Activated CD4-positive, alpha-beta T cell treated with anti-CD3 and anti-CD28 coated beads, Interleukin-2, Interleukin-4, amounts not matched to agents 100 ng/mL and 50 ng/mL, durations not matched to agents 16 hours and 8 hours (primary cell): ENCODE data around the gene HECTD2.
"Not testable (repeated sequence)": the region's sequence is repeated elsewhere in the genome, so short reads cannot be mapped to it uniquely, and the experiment has no call there.

Experiments
- DNase-seq: peaks from one replicate; pipeline ENCODE4 v3.0.0-alpha.2; 2020; ENCODE audit warnings: low spot score

HECTD2 gene, protein sequence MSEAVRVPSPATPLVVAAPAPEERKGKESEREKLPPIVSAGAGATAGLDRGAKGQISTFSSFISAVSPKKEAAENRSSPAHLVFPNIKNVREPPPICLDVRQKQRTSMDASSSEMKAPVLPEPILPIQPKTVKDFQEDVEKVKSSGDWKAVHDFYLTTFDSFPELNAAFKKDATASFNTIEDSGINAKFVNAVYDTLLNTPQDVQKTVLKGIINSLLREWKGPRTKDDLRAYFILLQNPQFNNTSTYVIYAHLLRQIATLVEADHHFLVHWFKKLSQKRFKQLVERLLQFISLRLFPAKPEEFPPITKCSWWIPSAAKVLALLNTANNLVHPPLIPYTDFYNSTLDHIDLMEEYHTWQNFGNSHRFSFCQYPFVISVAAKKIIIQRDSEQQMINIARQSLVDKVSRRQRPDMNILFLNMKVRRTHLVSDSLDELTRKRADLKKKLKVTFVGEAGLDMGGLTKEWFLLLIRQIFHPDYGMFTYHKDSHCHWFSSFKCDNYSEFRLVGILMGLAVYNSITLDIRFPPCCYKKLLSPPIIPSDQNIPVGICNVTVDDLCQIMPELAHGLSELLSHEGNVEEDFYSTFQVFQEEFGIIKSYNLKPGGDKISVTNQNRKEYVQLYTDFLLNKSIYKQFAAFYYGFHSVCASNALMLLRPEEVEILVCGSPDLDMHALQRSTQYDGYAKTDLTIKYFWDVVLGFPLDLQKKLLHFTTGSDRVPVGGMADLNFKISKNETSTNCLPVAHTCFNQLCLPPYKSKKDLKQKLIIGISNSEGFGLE

DNA sequence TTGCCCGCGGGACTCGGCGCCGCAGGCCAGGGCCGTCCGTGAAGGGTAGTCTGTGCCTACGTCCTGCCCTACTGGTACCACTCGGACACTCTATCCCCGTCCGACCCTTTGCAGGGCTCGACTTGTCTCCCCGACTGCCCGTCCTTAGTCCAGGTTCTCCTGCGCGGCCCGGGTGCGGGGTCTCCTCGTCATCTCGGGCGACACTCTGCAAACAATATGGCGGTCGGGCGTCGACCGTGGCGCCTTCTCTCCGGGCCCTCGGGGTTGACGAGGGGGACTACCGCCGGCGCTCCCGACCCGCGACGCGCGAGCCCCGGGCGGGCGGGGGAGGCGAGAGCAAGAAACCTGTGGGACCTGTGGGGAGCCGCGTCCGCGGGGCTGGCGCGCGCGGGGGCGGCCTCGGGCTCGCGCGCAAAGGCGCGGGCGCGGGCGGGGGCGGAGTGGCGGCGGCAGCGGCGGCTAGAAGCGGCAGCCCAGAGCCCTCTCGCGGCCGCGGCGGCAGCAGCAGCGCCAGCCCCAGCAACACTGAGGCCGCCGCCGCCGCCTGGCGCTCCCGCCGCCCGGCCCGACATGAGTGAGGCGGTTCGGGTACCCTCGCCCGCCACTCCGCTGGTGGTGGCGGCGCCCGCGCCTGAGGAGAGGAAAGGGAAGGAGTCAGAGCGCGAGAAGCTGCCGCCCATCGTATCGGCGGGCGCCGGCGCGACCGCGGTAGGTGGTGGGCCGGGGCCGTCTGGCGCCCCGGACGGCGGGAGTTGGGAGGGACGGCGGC is at the start of gene HECTD2:
Gene HECTD2 (plus strand): TSS at position 476 of the 769 bp plus-strand sequence. CDS start 95 bp downstream, at position 571.
- DNase-seq, result peak; percentile 72

- DNase-seq, result no peak
These were observed 49.7 kb upstream of the HECTD2 start for GRCh38 chr10:91360461-91360860.

DNA sequence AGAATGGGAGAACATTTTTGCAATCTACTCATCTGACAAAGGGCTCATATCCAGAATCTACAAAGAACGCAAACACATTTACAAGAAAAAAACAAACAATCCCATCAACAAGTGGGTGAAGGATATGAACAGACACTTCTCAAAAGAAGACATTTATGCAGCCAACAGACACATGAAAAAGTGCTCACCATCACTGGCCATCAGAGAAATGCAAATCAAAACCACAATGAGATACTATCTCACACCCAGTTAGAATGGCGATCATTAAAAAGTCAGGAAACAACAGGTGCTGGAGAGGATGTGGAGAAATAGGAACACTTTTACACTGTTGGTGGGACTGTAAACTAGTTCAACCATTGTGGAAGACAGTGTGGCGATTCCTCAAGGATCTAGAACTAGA is 44.6 kb upstream of the HECTD2 start:
- not testable (repeated sequence) for DNase-seq

DNA sequence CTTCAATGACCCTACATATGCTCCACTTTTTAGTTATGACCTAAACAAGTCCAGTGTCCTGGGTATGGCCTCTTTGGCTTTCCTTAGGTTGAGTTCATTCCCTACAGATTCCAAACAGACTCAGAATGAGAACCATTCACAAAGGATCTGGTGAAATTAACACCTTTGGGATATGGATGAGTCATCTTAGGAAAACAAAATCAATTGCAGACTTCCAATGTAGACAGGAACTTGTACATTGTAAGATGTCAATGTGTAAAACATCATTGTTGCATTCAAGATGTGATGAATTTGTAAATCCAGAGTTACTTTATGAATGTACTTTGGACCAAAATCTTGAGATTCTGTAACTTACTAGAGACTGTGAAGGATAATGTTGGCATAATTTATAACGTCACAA is 43.4 kb upstream of the HECTD2 start:
- no peak for DNase-seq

DNA sequence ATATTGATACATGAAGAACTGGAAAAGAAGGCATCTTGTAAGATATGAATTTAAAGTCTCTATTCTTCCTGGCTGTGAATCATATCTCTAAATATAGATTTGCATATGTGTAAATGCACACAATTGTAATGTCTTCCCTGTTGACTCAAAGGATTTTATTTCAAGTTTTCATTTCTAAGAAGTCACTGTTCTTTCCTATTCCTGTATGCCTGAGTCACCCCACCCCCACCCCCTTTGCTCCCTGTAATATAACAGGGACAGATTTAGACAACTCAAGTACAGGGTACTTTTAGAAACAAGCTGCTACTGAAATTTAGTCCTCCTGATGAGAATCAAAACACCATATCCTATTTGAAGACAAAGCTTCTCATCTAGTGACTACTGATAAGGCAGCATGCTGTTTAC is 43.0 kb upstream of the HECTD2 start:
- DNase-seq, result no peak

DNA sequence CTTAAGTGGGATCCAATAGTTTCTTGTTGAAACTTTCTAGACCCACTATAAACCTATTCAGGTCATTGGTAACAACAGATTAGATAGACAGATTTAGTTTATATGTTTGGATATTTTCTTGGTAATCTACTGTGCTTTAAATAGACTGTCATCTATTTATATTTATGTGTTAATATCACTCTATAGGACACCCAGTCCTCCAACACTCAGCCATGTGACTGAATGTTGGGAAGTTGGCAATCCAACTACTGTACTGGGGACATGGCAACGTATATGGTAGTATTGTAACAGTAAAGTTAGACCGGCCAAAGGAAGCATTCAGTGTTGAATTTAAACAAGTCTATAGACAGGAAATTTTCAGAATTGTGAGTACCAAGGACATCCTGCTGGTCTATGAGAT is 42.6 kb upstream of the HECTD2 start:
- DNase-seq, result no peak

DNA sequence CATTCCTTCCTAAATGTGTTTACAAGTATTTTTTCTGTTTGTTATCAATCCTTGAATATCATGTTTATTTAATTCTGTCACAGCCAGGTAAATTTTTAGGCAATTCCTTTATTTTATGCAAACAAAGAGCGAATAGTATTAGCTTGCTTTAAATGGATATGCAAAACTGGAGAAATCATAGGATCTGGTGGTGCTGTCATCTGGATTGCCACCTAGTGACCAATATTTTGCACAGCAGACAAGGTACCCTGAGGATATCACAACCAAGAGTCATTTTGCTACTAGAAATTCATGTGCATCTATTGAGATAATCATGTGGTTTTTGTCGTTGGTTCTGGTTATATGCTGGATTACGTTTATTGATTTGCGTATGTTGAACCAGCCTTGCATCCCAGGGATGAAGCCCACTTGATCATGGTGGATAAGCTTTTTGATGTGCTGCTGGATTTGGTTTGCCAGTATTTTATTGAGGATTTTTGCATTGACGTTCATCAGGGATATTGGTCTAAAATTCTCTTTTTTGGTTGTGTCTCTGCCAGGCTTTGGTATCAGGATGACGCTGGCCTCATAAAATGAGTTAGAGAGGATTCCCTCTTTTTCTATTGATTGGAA is 40.1 kb upstream of the HECTD2 start:
- peak; percentile 11 for DNase-seq

DNA sequence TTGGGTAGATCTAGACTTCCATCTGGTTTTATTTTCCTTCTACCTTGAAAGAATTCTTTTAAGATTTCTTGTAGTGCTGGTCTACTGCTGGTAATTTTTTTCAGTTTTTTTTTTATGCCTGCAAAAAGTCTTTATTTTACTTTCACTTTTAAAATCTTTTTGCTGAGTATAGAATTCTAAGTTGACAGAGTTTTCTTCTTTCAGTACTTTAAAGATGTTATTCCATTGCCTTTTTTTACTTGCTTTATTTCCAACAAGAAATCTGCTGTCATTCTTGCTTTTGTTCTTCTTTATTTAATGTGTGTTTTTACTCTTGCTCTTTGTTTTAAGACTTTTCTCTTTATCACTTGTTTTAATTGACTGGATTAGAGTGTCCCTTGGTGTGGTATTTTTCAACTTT is 36.1 kb upstream of the HECTD2 start:
- DNase-seq, result no peak

- no peak for DNase-seq
These were observed 32.1 kb upstream of the HECTD2 start for GRCh38 chr10:91378061-91378460.

- DNase-seq, result no peak
These were observed 29.3 kb upstream of the HECTD2 start for GRCh38 chr10:91380873-91381256.

DNA sequence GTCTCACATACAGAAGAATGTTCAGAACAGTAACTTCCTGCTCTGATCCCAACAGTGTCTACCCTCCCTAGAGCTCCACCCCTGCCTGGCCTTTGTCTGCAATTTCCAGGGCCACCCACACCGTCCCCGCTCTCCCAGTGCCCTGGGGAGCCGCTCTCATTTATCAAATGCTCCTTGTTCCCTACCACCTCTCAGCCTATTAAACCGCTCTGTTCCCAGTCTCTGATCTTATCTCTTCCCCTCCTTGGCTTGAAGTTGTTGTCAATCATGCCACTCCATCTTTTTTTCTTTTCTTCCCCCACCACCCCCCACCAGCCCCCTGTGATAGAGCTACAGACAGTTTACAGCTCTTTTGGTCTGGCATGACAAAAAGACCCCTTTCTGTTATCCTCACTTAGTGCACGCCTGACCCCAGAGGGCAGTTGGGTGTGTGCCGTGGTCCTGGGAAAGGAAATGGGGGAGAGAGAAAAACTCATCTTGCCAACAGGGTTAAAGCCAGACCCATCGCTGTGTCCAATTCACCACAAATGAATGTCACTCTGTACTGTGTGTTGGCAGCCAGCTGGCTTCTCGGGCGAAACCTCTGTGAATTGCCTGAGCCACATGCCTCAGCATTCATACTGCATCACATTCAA is 28.8 kb upstream of the HECTD2 start:
- no peak for DNase-seq

GRCh38 chr10:91385306-91386085 is 24.6 kb upstream of the HECTD2 start:
- no peak for DNase-seq

GRCh38 chr10:91389636-91390512 is 20.3 kb upstream of the HECTD2 start:
- peak; percentile 75 for DNase-seq

GRCh38 chr10:91390513-91390825 is 19.7 kb upstream of the HECTD2 start:
- DNase-seq, result not testable (repeated sequence)

- no peak for DNase-seq
These were observed 18.2 kb upstream of the HECTD2 start for GRCh38 chr10:91391920-91392319.

- no peak for DNase-seq
These were observed 3.8 kb upstream of the HECTD2 start for GRCh38 chr10:91406322-91406721.

- DNase-seq, result peak; percentile 37
These were observed 875 bp upstream of the HECTD2 start for GRCh38 chr10:91409069-91409868.

DNA sequence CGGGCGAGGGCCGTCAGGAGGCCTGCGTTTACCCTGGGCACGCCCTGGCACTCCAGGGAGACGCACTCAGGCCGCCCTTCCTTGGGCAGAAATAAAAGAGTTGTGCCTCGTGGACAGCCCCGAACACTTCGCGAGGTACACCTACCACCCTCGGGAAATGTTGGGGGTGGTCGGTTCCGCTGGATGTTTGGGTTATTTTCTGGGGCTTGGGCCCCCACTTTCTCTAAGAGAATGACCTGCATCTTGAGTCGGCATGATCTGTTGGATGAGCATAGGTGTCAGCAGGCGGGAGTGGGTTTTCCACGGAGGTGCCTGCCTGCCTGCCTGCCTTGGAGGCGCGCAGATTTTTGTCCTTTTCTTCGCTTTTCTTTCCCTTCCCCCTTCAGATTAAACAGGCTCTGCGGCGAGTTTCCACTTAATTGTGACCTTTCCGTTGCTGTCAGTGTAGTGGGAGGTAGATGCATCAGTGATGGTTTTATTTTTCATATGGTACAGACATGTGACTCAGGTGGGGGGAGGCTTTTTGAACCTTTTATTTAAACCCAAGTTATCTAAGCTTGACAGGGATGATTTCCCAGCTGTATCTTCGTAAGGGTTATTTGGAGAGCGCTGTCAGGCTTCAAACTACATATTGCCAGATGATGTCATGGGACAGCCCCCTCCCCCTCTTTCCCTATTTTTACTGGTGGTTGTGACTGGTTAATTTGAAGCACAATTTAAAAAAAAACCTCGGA is 661 bp downstream of the HECTD2 start:
- DNase-seq, result no peak
